Measurements from ENCODE around the gene PDCD10.

GRCh38 chr3:167743799-167744198, 9.1 kb upstream of the PDCD10 start:
- no peak for TF ChIP-seq POLR2A (IDR thresholded peaks at IDR 0.05)
- TF ChIP-seq CTCF (IDR thresholded peaks at IDR 0.05), result no peak

Measured in ovary (tissue), 3 donors.